GM21786 (cell line): ENCODE data around the gene NOP14.

ENCODE experiments used
- ATAC-seq: cut with Tn5 transposase; IDR thresholded peaks from one replicate; pipeline ENCODE4 v1.9.1; 2021; ENCODE audit not compliant: unreplicated experiment

Gene NOP14

GRCh38 chr4:2915789-2916188 lies 47.4 kb downstream of the NOP14 start:
- no peak for ATAC-seq

GRCh38 chr4:2914256-2915126 lies 48.7 kb downstream of the NOP14 start:
- no peak for ATAC-seq

GRCh38 chr4:2913168-2913567 lies 50.0 kb downstream of the NOP14 start:
- no peak for ATAC-seq

GRCh38 chr4:2911868-2912267 lies 51.3 kb downstream of the NOP14 start:
- ATAC-seq, result no peak

- no peak for ATAC-seq
These were observed 52.8 kb downstream of the NOP14 start for GRCh38 chr4:2910409-2910808.

- ATAC-seq, result no peak
These were observed 53.6 kb downstream of the NOP14 start for GRCh38 chr4:2909583-2909982.

- no peak for ATAC-seq
These were observed 54.5 kb downstream of the NOP14 start for GRCh38 chr4:2908686-2909085.

GRCh38 chr4:2907706-2908293 lies 55.4 kb downstream of the NOP14 start:
- no peak for ATAC-seq

- ATAC-seq, result no peak
These were observed 56.0 kb downstream of the NOP14 start for GRCh38 chr4:2907226-2907625.

GRCh38 chr4:2906218-2906617 lies 57.0 kb downstream of the NOP14 start:
- no peak for ATAC-seq

- no peak for ATAC-seq
These were observed 57.7 kb downstream of the NOP14 start for GRCh38 chr4:2905544-2905943.

- no peak for ATAC-seq
These were observed 61.1 kb downstream of the NOP14 start for GRCh38 chr4:2902126-2902525.

GRCh38 chr4:2901186-2901585 lies 62.0 kb downstream of the NOP14 start:
- no peak for ATAC-seq

- no peak for ATAC-seq
These were observed 62.5 kb downstream of the NOP14 start for GRCh38 chr4:2900741-2901140.

- no peak for ATAC-seq
These were observed 65.2 kb downstream of the NOP14 start for GRCh38 chr4:2898001-2898400.

- no peak for ATAC-seq
These were observed 69.4 kb downstream of the NOP14 start for GRCh38 chr4:2893772-2894171.

- ATAC-seq, result no peak
These were observed 71.9 kb downstream of the NOP14 start for GRCh38 chr4:2891294-2891693.

- no peak for ATAC-seq
These were observed 74.3 kb downstream of the NOP14 start for GRCh38 chr4:2888886-2889285.
